Measurements from ENCODE around the gene TBC1D2.

Gene TBC1D2

DNA sequence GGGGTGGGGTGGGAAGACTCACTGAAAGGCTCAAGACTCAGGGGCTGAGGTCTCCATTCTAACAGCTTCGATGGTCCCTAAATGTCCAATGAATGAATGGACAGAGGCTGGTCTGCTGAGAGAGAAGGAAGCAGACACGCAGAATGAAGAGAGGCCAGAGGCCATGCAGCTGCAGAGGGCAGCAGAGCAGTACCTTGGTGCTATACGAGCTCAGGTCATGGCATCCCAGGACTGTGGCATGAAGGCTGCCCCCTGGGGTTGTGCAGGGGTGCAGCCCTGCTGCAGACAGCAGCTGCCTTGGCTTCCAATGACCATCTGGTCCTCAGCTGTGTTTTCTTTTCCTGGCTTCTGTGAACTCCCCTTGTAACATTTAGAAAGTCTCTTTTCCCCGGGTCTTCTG, 47.8 kb downstream of the TBC1D2 start:
- Histone ChIP-seq H3K27me3 (ENCODE audit: control insufficient read depth, insufficient read depth, low read length) (no peaks in the 10 kb centered on the region), H3K4me3 (ENCODE audit: low read length) (no peak overlapping the region), H3K9me3 (ENCODE audit: control insufficient read depth, low read length) (no peaks in the 10 kb centered on the region), H3K36me3 (ENCODE audit: control insufficient read depth, insufficient read depth, low read length) (no peaks in the 10 kb centered on the region), H3K9ac (ENCODE audit: low read length) (no peak overlapping the region), H3K4me1 (ENCODE audit: control insufficient read depth, insufficient read depth, low read length) (peaks cover 10% of the 10 kb centered on the region)

DNA sequence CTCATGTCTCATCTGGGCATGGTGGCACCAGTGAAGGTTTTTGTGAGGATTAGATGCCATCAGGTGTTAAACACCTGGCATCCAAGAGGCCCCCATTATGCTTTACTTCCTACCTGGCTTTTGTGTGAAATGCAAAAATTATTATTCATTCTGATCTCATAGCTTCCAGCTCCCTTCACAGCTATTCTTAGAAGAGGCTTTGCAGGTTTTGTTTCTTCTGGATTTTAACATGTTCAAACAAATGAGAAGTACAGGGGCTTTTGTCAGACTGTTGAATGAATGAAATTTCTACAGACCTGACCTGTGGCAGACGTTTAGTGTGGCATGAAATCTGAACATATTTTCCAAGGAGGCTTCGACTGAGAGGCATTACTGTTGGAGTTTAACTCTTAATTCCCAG, 48.7 kb downstream of the TBC1D2 start:
- peaks cover 10% of the 10 kb centered on the region for H3K4me1 ChIP-seq (ENCODE audit: control insufficient read depth, insufficient read depth, low read length)
- H3K27me3 ChIP-seq (ENCODE audit: control insufficient read depth, insufficient read depth, low read length) = no peaks in the 10 kb centered on the region
- H3K4me3 ChIP-seq (ENCODE audit: low read length) = no peak overlapping the region
- H3K9me3 ChIP-seq (ENCODE audit: control insufficient read depth, low read length) = no peaks in the 10 kb centered on the region
- H3K9ac ChIP-seq (ENCODE audit: low read length) = no peak overlapping the region
- H3K36me3 ChIP-seq (ENCODE audit: control insufficient read depth, insufficient read depth, low read length) = no peaks in the 10 kb centered on the region

DNA sequence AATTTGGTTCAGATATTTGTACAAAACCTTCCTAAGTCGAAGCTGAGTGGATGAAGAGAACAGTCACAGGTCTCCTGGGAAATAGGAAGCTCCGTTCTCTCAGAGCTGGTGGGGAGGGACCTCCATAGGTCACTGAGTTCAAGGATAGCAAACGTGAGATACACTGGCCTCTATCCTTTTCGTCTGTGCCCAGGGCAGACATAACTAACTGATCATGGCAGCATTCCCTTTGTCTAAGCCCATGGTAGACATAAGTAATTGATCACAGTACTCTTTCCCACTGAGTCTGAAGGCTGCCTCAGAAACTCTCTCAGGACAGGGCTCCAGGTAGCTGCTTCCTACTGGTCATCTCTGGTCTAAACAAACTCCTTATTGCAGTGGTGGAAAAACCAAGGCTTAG, 50.8 kb downstream of the TBC1D2 start:
- H3K9ac ChIP-seq (ENCODE audit: low read length) = no peak overlapping the region
- no peak overlapping the region for H3K4me3 ChIP-seq (ENCODE audit: low read length)
- H3K4me1 ChIP-seq (ENCODE audit: control insufficient read depth, insufficient read depth, low read length) = no peaks in the 10 kb centered on the region
- H3K36me3 ChIP-seq (ENCODE audit: control insufficient read depth, insufficient read depth, low read length) = no peaks in the 10 kb centered on the region
- H3K27me3 ChIP-seq (ENCODE audit: control insufficient read depth, insufficient read depth, low read length) = no peaks in the 10 kb centered on the region
- H3K9me3 ChIP-seq (ENCODE audit: control insufficient read depth, low read length) = no peaks in the 10 kb centered on the region

DNA sequence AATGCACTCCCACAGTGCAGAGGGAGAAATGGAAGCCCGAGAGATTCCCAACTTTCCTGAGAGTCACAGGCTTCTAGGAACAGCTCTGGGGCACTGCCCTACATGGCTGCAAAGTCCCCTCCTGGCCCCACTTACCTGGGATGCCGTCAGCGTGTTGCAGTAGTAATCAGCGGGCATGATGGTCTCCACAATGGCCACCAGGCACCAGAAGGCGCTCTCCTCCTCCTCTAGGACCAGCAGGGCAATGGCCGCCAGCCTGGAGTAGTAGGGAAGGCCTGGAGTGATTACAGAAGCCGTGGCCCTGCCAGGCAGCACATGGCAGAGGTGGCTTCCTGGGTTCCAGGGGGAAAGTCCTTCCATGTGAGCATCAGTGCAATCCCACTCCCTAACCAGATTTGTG, 52.3 kb downstream of the TBC1D2 start:
- no peaks in the 10 kb centered on the region for H3K9me3 ChIP-seq (ENCODE audit: control insufficient read depth, low read length)

DNA sequence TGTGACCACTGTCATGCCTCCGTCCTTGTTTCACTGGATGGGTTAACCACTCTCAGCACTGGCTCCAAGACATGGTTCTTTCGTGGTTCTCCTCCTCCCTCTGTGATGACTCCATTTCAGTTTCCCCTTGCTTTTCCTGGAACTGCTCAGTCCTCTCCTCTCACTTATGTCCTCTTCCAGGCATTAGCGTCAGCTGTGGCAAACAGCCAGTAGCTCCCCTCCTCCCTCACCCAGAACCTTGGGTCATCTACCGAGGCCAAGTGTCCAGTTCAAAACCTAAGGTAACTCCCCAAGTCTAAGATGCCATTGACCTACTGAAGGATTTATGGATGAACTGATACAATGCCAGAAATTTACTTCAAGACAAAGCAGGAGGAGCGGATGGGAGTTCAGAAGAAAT, 53.2 kb downstream of the TBC1D2 start:
- Histone ChIP-seq H3K9me3 (ENCODE audit: control insufficient read depth, low read length) (no peaks in the 10 kb centered on the region), H3K9ac (ENCODE audit: low read length) (no peak overlapping the region), H3K4me1 (ENCODE audit: control insufficient read depth, insufficient read depth, low read length) (no peaks in the 10 kb centered on the region), H3K27me3 (ENCODE audit: control insufficient read depth, insufficient read depth, low read length) (no peaks in the 10 kb centered on the region), H3K4me3 (ENCODE audit: low read length) (no peak overlapping the region), H3K36me3 (ENCODE audit: control insufficient read depth, insufficient read depth, low read length) (no peaks in the 10 kb centered on the region)

More for the DNA sequence above, 52.3 kb downstream of the TBC1D2 start:
- H3K4me1 ChIP-seq (ENCODE audit: control insufficient read depth, insufficient read depth, low read length) = no peaks in the 10 kb centered on the region
- H3K36me3 ChIP-seq (ENCODE audit: control insufficient read depth, insufficient read depth, low read length) = no peaks in the 10 kb centered on the region
- H3K27me3 ChIP-seq (ENCODE audit: control insufficient read depth, insufficient read depth, low read length) = no peaks in the 10 kb centered on the region
- H3K4me3 ChIP-seq (ENCODE audit: low read length) = no peak overlapping the region
- H3K9ac ChIP-seq (ENCODE audit: low read length) = no peak overlapping the region

DNA sequence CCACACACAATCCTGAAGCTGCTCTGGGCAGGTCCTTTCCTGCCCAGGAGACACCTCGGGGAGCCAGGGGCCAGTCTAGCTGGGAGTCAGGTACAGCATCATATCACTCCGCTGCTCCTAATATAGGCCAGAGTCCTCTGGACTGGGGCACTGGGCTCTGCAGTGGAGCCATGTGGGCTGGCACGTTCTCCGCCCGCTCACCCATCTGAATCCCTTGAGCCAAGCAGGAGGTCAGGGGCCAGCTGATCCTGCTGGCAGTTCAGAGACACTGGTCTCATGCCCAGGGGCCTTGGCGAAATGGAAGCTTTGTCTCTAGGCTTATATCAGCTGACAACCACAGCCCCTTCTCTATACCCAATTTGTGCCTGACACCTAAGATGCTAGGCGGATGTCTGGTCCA, 53.7 kb downstream of the TBC1D2 start:
- H3K36me3 ChIP-seq (ENCODE audit: control insufficient read depth, insufficient read depth, low read length) = no peaks in the 10 kb centered on the region
- H3K9ac ChIP-seq (ENCODE audit: low read length) = no peak overlapping the region
- H3K9me3 ChIP-seq (ENCODE audit: control insufficient read depth, low read length) = no peaks in the 10 kb centered on the region

DNA sequence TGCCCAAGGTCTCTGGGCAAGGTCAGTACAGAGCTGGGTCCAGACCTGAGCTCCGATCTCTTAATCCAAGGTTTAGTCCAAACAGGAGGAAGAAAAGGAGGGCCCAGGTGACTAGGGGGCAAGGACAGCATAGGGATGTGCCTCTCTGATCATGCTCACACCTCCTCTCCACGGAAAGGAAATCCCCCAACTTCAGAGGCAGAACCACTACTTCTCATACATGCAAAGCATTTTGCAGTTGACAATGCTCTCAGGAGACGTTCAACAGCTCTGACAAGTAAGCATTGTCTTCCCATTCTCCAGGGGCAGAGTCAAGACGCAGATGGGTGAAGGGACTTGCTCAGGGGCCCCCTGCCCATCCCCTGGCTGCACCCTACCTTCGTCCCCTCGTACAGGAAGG, 54.3 kb downstream of the TBC1D2 start:
- no peak overlapping the region for H3K4me3 ChIP-seq (ENCODE audit: low read length)
- H3K9me3 ChIP-seq (ENCODE audit: control insufficient read depth, low read length) = no peaks in the 10 kb centered on the region
- no peaks in the 10 kb centered on the region for H3K36me3 ChIP-seq (ENCODE audit: control insufficient read depth, insufficient read depth, low read length)
- no peaks in the 10 kb centered on the region for H3K27me3 ChIP-seq (ENCODE audit: control insufficient read depth, insufficient read depth, low read length)
- H3K4me1 ChIP-seq (ENCODE audit: control insufficient read depth, insufficient read depth, low read length) = no peaks in the 10 kb centered on the region
- H3K9ac ChIP-seq (ENCODE audit: low read length) = no peak overlapping the region

More for the DNA sequence above, 53.7 kb downstream of the TBC1D2 start:
- Histone ChIP-seq H3K4me1 (ENCODE audit: control insufficient read depth, insufficient read depth, low read length) (no peaks in the 10 kb centered on the region), H3K27me3 (ENCODE audit: control insufficient read depth, insufficient read depth, low read length) (no peaks in the 10 kb centered on the region), H3K4me3 (ENCODE audit: low read length) (no peak overlapping the region)

DNA sequence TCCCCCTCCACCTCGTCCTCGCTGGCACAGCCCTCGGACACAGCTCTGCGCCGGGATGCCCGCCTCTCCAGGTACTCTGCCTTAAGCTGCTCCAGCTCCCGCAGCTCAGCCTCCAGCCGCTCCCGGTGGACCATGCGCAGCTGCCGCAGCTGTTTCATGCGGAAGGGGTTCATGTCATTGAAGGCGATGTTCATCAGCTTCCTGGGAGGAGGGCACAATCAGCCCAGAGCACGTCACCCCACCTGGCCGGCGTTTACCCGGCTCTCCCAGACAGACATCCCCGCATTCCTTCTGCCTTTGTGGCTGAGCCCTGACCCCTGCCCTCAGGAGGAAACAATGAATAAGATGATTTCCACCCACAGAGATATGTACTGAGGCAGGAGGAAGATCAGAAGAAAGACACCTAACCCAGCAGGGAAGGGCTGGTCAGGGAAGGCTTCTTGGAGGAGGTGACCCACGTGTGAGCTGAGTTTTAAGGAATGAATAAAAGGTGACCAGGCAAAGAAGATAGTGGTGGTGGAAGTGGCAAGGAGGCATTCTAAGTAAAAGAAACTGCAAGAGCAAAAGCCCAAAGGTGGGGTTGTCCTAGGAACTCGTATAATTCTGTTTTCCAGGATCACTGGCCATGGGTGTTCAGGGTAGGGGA, 55.9 kb downstream of the TBC1D2 start:
- Histone ChIP-seq H3K4me1 (ENCODE audit: control insufficient read depth, insufficient read depth, low read length) (no peaks in the 10 kb centered on the region), H3K9ac (ENCODE audit: low read length) (no peak overlapping the region), H3K4me3 (ENCODE audit: low read length) (no peak overlapping the region), H3K27me3 (ENCODE audit: control insufficient read depth, insufficient read depth, low read length) (no peaks in the 10 kb centered on the region), H3K36me3 (ENCODE audit: control insufficient read depth, insufficient read depth, low read length) (no peaks in the 10 kb centered on the region), H3K9me3 (ENCODE audit: control insufficient read depth, low read length) (no peaks in the 10 kb centered on the region)

DNA sequence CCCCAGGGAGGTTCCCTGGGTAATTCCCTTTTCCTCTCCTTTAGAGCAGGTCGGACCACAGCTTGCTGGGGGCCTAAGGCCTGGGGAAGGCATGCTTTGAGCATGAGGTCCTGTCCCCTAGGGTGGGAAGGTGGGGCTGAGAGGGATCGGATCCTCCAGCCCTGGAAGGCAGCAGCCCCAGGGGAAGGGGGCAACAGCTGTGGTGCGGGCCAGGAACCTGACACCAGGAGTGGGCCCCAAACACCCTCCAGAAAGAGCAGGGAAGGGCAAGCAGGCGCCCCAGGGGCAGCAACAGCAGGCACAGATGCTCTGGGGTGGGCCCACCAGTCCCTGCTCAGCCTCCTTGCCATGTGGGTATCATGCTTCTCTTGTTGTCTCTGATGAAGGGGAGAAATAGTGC, 59.8 kb downstream of the TBC1D2 start:
- Histone ChIP-seq H3K27me3 (ENCODE audit: control insufficient read depth, insufficient read depth, low read length) (no peaks in the 10 kb centered on the region), H3K9me3 (ENCODE audit: control insufficient read depth, low read length) (no peaks in the 10 kb centered on the region), H3K4me1 (ENCODE audit: control insufficient read depth, insufficient read depth, low read length) (peaks cover 10% of the 10 kb centered on the region), H3K9ac (ENCODE audit: low read length) (no peak overlapping the region), H3K36me3 (ENCODE audit: control insufficient read depth, insufficient read depth, low read length) (no peaks in the 10 kb centered on the region), H3K4me3 (ENCODE audit: low read length) (no peak overlapping the region)

DNA sequence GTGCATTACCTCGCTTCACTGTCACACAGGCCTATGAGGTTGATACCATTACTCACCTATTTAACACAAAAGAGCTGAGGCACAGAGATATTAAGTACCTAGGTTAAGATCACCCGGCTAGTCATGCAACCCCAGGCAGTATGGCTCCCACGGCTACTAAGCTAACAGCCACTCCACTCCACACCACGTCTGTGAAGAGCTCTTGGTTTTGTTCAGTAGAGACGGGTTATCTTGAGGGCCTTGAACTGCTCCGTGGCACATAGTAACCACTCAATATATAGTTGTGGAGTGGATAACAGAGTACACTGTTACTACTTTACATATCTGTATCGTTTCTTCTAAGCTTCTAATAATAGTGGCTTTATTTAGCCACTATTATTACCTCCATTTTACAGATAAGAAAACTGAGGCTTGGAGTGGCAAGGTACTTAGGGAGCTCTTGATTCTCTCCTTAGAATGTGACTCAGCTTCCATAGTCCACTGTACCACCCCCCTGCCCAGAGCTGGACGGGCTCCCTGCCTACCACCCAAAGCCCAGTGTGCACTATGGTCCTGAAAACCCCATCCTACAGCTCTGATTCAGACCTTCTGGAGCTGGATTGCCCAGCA, 62.0 kb downstream of the TBC1D2 start:
- Histone ChIP-seq H3K9ac (ENCODE audit: low read length) (peak overlapping the region; percentile 72), H3K27me3 (ENCODE audit: control insufficient read depth, insufficient read depth, low read length) (no peaks in the 10 kb centered on the region), H3K4me3 (ENCODE audit: low read length) (peak overlapping the region; percentile 16)

DNA sequence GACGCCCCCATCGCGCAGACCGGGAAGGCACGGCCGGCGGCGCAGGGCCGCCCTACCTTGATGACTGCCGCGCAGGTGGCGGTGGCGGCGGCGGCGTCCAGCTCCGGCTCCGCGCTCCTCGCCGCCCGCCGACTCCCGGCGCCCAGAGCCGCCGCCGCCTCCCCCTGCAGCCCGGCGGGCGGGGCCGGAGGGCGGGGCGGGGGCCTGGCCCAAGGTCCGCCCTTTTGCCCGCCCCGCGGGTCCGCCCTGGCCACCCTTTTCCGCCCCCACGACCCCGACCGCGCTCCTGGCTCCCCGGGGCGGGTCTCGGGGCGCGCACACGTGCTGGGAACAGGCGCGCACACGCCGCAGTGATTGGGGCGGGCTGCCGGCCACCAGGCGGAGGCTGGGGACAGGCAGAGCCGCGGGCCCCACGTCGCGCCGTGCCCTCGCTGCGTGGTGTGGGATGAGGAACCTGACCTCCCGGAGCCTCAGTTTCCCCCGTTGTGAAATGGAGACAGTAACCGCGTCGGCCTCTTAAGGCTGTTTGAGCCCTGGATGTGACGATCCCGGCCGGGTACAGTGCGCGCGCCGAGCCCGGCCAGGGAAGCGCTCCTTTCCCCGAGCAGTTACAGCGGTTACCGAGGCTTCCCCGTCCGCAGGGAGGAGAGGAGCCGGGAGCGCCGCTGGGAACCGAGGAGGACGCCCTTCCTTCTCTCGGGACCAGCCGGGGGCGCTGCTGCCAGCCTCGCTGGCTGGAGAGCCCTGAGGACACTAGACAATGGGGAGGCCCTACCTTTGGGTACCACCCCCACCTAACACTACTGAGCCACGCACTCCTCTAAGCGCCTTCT, 62.7 kb downstream of the TBC1D2 start, which contains the start of gene CORO2A:
Gene CORO2A (minus strand): TSS at position 135 of the 833 bp plus-strand sequence. CDS start 34,977 bp downstream, outside the sequence.
- Histone ChIP-seq H3K9ac (ENCODE audit: low read length) (peak within 1 kb of the TSS; percentile 81), H3K4me3 (ENCODE audit: low read length) (peak within 1 kb of the TSS; percentile 64), H3K36me3 (ENCODE audit: control insufficient read depth, insufficient read depth, low read length) (no peaks in the 10 kb centered on the region), H3K27me3 (ENCODE audit: control insufficient read depth, insufficient read depth, low read length) (no peaks in the 10 kb centered on the region), H3K4me1 (ENCODE audit: control insufficient read depth, insufficient read depth, low read length) (peaks cover 14% of the 10 kb centered on the region), H3K9me3 (ENCODE audit: control insufficient read depth, low read length) (no peaks in the 10 kb centered on the region)

More for the DNA sequence above, 62.0 kb downstream of the TBC1D2 start:
- H3K9me3 ChIP-seq (ENCODE audit: control insufficient read depth, low read length) = no peaks in the 10 kb centered on the region
- H3K4me1 ChIP-seq (ENCODE audit: control insufficient read depth, insufficient read depth, low read length) = peaks cover 14% of the 10 kb centered on the region
- H3K36me3 ChIP-seq (ENCODE audit: control insufficient read depth, insufficient read depth, low read length) = no peaks in the 10 kb centered on the region
